Measurements from ENCODE around the gene MUS81.

The MUS81 gene

GRCh38 chr11:65892661-65893317 lies 32.6 kb downstream of the MUS81 start:
- DNase-seq (ENCODE audit: low read depth), result no peak

- DNase-seq (ENCODE audit: low read depth), result no peak
Observed at GRCh38 chr11:65894034-65894591, 33.9 kb downstream of the MUS81 start.

DNA sequence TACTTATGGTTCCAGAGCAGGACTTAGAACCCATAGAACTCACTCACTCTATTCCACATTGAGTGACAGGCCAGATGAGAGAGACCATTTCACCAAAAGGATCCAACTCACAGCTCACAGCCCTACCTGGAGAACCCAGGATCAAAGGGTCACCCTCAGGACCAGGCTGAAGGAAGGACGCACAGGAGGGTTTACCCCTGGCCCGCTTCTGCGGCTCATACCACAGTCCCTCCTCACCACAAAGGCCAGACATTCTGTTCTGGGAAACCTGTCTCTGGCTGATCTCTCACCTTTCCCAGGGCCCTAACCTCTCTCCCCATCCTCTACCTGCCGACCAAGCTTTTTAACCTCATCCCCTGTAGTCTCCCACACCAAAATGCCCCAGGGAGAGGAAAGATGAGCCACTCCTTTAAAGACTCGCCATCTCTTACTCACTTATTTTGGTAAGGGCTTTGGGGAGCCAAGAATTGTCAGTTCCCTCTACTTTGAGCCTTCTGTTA lies 35.3 kb downstream of the MUS81 start:
- DNase-seq (ENCODE audit: low read depth), result no peak

GRCh38 chr11:65896034-65896999 lies 36.1 kb downstream of the MUS81 start:
- DNase-seq (ENCODE audit: low read depth), result no peak

GRCh38 chr11:65897020-65897471 lies 36.8 kb downstream of the MUS81 start:
- DNase-seq (ENCODE audit: low read depth), result no peak

- DNase-seq (ENCODE audit: low read depth), result no peak
Observed at GRCh38 chr11:65898656-65899355, 38.6 kb downstream of the MUS81 start.

DNA sequence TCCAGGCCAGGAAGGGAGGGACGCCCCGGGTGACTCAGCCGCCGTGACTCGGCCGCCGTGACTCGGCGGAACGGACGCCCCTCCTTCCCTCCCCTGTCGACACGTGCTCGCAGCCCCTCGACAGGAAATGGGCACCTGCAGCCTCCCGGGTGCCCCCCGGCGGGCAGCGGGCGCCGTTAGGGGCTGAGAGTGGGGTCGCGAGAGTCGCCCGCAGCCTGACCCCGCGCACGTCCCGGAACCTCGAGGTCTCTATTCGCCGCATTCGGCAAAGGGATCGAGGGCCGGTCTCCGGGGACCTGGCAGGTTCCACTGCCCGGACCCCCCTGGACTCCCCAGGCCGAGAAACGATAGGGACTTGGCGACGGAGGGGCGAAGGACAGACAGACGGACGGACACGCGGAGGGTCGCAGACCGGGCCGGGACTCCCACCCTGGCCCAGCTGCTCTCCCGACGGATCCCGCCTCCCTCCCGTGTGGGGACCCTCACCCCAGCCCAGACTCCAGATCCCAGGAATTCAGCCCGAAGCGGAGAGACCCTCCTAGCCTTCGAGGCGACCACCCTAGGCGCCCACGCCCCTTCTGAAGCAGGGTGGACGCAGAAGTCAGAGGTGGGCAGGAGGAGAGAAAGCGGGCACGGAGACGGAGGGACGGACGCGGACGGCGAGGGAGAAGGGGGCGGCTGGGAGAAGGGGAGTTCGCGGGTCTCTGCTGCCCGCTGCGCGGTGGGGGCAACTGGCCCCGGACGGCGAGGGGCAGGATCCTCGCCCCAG lies 39.3 kb downstream of the MUS81 start:
- DNase-seq (ENCODE audit: low read depth), result peak; percentile 74

GRCh38 chr11:65900125-65900898 lies 40.1 kb downstream of the MUS81 start, which contains the start of gene FOSL1:
TSS of gene FOSL1 (minus strand) at chr11:65900388. CDS start at chr11:65900339, 49 bp downstream.
- peak; percentile 94 for DNase-seq (ENCODE audit: low read depth)

DNA sequence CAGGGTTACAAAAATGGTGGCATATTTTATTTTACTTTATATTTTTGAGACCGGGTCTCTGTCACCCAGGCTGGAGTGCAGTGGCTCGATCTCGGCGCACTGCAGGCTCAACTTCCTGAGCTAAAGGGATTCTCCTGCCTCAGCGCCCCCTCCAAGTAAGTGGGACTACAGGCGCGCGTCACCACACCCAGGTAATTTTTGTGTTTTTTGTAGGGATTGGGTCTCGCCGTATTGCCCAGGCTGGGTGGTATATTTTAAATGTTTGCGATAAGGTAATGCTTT lies 40.6 kb downstream of the MUS81 start:
- no peak for DNase-seq (ENCODE audit: low read depth)

- DNase-seq (ENCODE audit: low read depth), result peak; percentile 84
Observed at GRCh38 chr11:65903068-65903481, 42.8 kb downstream of the MUS81 start.

- no peak for DNase-seq (ENCODE audit: low read depth)
Observed at GRCh38 chr11:65903715-65904114, 43.5 kb downstream of the MUS81 start.

DNA sequence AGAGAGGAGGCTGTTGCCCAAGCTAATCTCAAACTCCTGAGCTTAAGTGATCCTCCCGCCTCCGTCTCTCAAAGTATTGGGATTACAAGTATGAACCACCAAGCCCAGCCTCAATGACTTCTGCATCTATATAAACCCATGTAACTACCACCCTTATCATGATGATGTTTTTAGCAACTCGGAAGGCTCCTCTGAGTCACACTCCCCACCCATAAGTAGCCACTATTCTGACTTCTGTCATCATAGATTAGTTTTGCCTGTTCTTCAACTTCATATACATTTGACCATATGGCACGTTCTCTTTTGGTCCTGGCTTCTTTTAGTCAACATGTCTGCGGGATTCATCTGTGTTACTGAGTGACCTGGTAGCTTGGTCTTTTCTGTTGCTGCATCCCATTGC lies 46.4 kb downstream of the MUS81 start:
- DNase-seq (ENCODE audit: low read depth), result no peak

DNA sequence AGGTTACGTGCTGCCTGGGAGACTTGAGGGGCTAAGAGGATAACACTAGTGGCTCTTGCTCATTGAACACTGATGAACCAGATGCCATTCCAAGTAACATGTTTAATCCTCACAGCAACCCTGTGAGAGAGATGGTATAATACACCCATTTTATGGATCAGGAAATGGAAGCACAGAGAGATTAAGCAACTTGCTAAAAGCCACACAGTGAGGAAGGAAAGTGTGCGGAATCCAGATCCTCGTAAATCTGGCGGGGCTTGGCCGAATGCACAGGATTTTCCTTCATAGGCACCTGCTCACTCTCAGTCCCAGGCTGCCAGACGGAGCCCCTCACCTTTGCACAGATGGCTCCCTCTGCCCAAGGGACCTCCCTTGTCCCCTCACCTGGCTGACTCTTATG lies 47.6 kb downstream of the MUS81 start:
- DNase-seq (ENCODE audit: low read depth), result no peak

- peak; percentile 83 for DNase-seq (ENCODE audit: low read depth)
Observed at GRCh38 chr11:65911682-65912568, 51.7 kb downstream of the MUS81 start.

DNA sequence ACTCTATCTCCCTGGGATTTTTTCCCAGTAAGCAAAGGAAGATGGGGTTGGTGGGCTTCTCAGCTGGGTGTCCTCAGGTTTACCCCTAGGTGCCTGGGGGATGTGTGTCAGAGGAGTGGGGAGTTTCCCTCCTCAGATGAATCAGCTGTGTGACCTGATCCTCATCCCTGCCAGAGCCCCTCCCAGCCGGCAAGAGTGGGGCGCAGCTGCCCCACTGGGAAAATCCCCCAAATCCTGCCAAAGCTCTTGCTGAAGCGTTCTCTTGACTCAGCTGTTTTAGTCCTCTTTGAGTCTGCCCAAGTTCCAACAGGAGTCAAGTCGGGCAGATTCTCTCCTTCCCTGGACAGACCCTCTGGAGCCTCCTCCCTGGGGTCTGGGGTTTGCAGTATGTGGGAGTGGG lies 52.6 kb downstream of the MUS81 start:
- no peak for DNase-seq (ENCODE audit: low read depth)

- DNase-seq (ENCODE audit: low read depth), result no peak
Observed at GRCh38 chr11:65915101-65915820, 55.0 kb downstream of the MUS81 start.

- DNase-seq (ENCODE audit: low read depth), result peak; percentile 98
Observed at GRCh38 chr11:65915821-65916251, 55.6 kb downstream of the MUS81 start.
